HepG2 (cell line): Measurements from ENCODE around the gene ACRBP. TPM values are rescaled to one million over a fixed set of nuclear protein-coding genes. Genes with fewer than 3 reads are reported as not detected.

Source experiments
- ARNT ChIP-seq: fragments of 450-650 bp; IDR thresholded peaks from 2 replicates; pipeline ENCODE4 v1.6.1; 2017
- CBX5 ChIP-seq: sonication (generic); formaldehyde crosslinking; IDR thresholded peaks from 2 replicates; pipeline ENCODE4 v1.4.0; 2020; ENCODE audit warnings: missing genetic modification reagents, borderline replicate concordance
- CC2D1A ChIP-seq: sonication (generic); formaldehyde crosslinking; IDR thresholded peaks from 2 replicates; pipeline ENCODE4 v1.8.1; 2023; ENCODE audit warnings: mild to moderate bottlenecking, missing genetic modification reagents
- FOXM1 ChIP-seq: sonication (generic); formaldehyde crosslinking; IDR thresholded peaks from 2 replicates; pipeline ENCODE4 v1.5.0; 2020; ENCODE audit warnings: missing genetic modification reagents
- HOXD1 ChIP-seq: sonication (generic); formaldehyde crosslinking; IDR thresholded peaks from 2 replicates; pipeline ENCODE4 v1.5.0; 2020; ENCODE audit warnings: missing genetic modification reagents
- MBNL3 ChIP-seq: fragments of 250-450 bp; sonication (Bioruptor Pico); conservative IDR thresholded peaks from 2 replicates; pipeline ENCODE4 v1.8.0; 2022; ENCODE audit warnings: mild to moderate bottlenecking, inconsistent platforms
- NKX3-1 ChIP-seq: sonication (generic); formaldehyde crosslinking; IDR thresholded peaks from 2 replicates; pipeline ENCODE4 v1.5.0; 2020; ENCODE audit warnings: missing genetic modification reagents
- RBM39 ChIP-seq: fragments of 200-400 bp; formaldehyde crosslinking; IDR thresholded peaks from one replicate; pipeline ENCODE4 v1.6.1; 2018; ENCODE audit warnings: antibody characterized with exemption, mild to moderate bottlenecking, low read depth, low read length; ENCODE audit not compliant: poor library complexity, severe bottlenecking
- SRY ChIP-seq: sonication (generic); formaldehyde crosslinking; IDR thresholded peaks from 2 replicates; pipeline ENCODE4 v1.8.0; 2022; ENCODE audit warnings: mild to moderate bottlenecking, missing genetic modification reagents
- ZMYM3 ChIP-seq: sonication (generic); formaldehyde crosslinking; IDR thresholded peaks from 2 replicates; pipeline ENCODE4 v1.5.1; 2020; ENCODE audit warnings: mild to moderate bottlenecking, missing genetic modification reagents
- ZNF12 ChIP-seq: sonication (generic); formaldehyde crosslinking; IDR thresholded peaks from 2 replicates; pipeline ENCODE4 v1.5.0; 2020; ENCODE audit warnings: missing genetic modification reagents
- ZNF24 ChIP-seq: fragments of 450-650 bp; IDR thresholded peaks from 2 replicates; pipeline ENCODE4 v1.6.1; 2017; ENCODE audit warnings: antibody characterized with exemption, mild to moderate bottlenecking
- ZNF256 ChIP-seq: sonication (generic); formaldehyde crosslinking; conservative IDR thresholded peaks from 2 replicates; pipeline ENCODE4 v1.4.0; 2020; ENCODE audit warnings: missing genetic modification reagents
- ZNF263 ChIP-seq: sonication (generic); formaldehyde crosslinking; IDR thresholded peaks from 2 replicates; pipeline ENCODE4 v1.4.0; 2020; ENCODE audit warnings: missing genetic modification reagents
- ZNF510 ChIP-seq: sonication (generic); formaldehyde crosslinking; IDR thresholded peaks from 2 replicates; pipeline ENCODE4 v1.4.0; 2020; ENCODE audit warnings: low read depth, mild to moderate bottlenecking, missing genetic modification reagents
- ZNF562 ChIP-seq: sonication (generic); formaldehyde crosslinking; IDR thresholded peaks from 2 replicates; pipeline ENCODE4 v1.8.0; 2022; ENCODE audit warnings: missing genetic modification reagents, borderline replicate concordance
- ZNF709 ChIP-seq: sonication (generic); formaldehyde crosslinking; IDR thresholded peaks from 2 replicates; pipeline ENCODE4 v1.5.0; 2020; ENCODE audit warnings: mild to moderate bottlenecking, missing genetic modification reagents
- ZNF724P ChIP-seq: sonication (generic); formaldehyde crosslinking; IDR thresholded peaks from 2 replicates; pipeline ENCODE4 v1.8.0; 2022; ENCODE audit warnings: missing genetic modification reagents, borderline replicate concordance
- polyA plus RNA-seq, 8 experiments: library from polyadenylated mRNA; depleted of rRNA in 3 of 8; stranded (reverse) in 7 of 8; unstranded in 1 of 8; fragments of >200 nt; fragmentation: Illumina TruSeq in 4 of 8; extraction: Trizol in 4 of 8; gene quantifications; 2 replicates each; pipeline versions ENCODE4 v1.2.1 to v1.2.3, GENCODE V29; 2011 to 2016; ENCODE audit warnings: low read depth in 4 of 8, missing spikeins in 1 of 8, mixed read lengths in 1 of 8; ENCODE audit not compliant: insufficient read depth in 1 of 8
- total RNA-seq, 5 experiments: library from RNA; depleted of rRNA; stranded (reverse); fragments of >200 nt; fragmentation: Illumina TruSeq; extraction: Trizol; gene quantifications; 2 replicates each; pipeline ENCODE4 v1.2.3, GENCODE V29; 2016; ENCODE audit warnings: low read depth in 1 of 5
- TF ChIP-seq, protein P1 (sequence below): sonication (generic); formaldehyde crosslinking; IDR thresholded peaks from 2 replicates; pipeline ENCODE4 v1.5.0; 2020; ENCODE audit warnings: missing genetic modification reagents, mild to moderate bottlenecking, borderline replicate concordance
- TF ChIP-seq, protein P2 (sequence below): sonication (generic); formaldehyde crosslinking; IDR thresholded peaks from 2 replicates; pipeline ENCODE4 v1.4.0; 2020; ENCODE audit warnings: missing genetic modification reagents
- TF ChIP-seq, protein P3 (sequence below): sonication (generic); formaldehyde crosslinking; IDR thresholded peaks from 2 replicates; pipeline ENCODE4 v1.4.0; 2020; ENCODE audit warnings: missing genetic modification reagents, borderline replicate concordance
- TF ChIP-seq, protein P4 (sequence below): sonication (generic); formaldehyde crosslinking; IDR thresholded peaks from 2 replicates; pipeline ENCODE4 v1.9.0; 2021; ENCODE audit warnings: missing genetic modification reagents, mild to moderate bottlenecking, borderline replicate concordance

Gene ACRBP
- total and polyA plus RNA-seq, 2 of the 13 experiments (the other 11 are each of a cell fraction or from before 2014, with no cell fraction given) = 0.46 TPM; not detected in 1

DNA sequence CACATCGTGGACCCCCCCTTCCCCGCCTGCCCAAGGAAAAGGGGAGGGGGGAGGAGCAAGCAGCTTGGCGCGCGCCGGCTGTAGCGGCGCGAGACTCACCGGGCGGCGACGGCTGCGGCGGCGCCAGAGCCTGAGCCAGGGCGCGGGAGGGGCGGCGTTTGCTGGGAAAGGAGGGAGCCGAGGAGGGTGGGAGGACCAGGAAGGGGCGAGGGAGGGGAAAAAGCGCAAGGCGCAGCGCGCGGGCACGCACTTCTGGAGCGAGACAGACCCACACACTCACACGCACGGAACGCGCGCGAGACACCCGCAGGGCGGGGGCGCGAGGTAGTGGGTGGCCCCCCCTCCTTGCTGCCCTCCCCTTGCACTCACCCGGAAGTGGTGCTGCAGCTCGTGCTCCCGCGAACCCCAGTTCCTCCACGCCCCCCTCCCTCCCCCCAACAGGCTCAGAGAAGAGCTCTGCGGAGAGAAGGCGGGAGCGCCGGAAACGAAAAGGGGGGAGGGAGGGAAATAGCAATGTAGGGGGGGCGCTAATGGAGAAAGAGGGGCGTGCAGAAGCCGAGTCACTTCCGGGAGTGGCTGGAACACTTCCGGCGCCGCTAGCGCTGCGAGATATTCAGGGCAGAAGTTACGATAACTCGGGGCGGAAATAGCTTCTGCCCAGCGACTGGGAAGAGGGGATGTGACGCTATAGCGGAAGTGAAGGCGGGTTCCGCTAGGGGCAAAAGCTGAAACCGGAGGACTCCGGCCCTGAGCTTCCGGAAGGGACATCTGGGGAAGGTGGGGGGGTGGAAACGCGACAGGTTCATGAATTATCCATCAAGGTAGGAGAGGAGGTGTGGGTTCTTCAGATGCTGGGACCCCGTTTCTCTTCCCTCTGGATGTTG lies 42.0 kb upstream of the ACRBP start, which contains the start of gene ZNF384 (continued):
- TF ChIP-seq, protein P1, sequence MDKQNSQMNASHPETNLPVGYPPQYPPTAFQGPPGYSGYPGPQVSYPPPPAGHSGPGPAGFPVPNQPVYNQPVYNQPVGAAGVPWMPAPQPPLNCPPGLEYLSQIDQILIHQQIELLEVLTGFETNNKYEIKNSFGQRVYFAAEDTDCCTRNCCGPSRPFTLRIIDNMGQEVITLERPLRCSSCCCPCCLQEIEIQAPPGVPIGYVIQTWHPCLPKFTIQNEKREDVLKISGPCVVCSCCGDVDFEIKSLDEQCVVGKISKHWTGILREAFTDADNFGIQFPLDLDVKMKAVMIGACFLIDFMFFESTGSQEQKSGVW = no peak
- TF ChIP-seq, protein P2, sequence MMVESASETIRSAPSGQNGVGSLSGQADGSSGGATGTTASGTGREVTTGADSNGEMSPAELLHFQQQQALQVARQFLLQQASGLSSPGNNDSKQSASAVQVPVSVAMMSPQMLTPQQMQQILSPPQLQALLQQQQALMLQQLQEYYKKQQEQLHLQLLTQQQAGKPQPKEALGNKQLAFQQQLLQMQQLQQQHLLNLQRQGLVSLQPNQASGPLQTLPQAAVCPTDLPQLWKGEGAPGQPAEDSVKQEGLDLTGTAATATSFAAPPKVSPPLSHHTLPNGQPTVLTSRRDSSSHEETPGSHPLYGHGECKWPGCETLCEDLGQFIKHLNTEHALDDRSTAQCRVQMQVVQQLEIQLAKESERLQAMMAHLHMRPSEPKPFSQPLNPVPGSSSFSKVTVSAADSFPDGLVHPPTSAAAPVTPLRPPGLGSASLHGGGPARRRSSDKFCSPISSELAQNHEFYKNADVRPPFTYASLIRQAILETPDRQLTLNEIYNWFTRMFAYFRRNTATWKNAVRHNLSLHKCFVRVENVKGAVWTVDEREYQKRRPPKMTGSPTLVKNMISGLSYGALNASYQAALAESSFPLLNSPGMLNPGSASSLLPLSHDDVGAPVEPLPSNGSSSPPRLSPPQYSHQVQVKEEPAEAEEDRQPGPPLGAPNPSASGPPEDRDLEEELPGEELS (CRISPR knock-in tag) = no peak; the same call in 1 of the 2 replicates
- TF ChIP-seq ZNF24 (no peak), CBX5 (peak; percentile 16; the same call in 1 of the 2 replicates), SRY (CRISPR knock-in tag) (peak; percentile 57; the same call in 1 of the 2 replicates), CC2D1A (CRISPR knock-in tag) (no peak), MBNL3 (no peak), ZNF263 (peak; percentile 79; the same call in 1 of the 2 replicates), ZNF510 (0 out of 2 replicates have a peak, but pooled peaks have one; percentile 40), ZMYM3 (CRISPR knock-in tag) (no peak), FOXM1 (CRISPR knock-in tag) (no peak), ARNT (no peak), HOXD1 (no peak), RBM39 (peak; percentile 74), ZNF724P (CRISPR knock-in tag) (no peak), ZNF562 (CRISPR knock-in tag) (no peak), ZNF709 (CRISPR knock-in tag) (no peak), ZNF256 (CRISPR knock-in tag) (no peak), NKX3-1 (CRISPR knock-in tag) (no peak), ZNF12 (CRISPR knock-in tag) (no peak)
- TF ChIP-seq, protein P3, sequence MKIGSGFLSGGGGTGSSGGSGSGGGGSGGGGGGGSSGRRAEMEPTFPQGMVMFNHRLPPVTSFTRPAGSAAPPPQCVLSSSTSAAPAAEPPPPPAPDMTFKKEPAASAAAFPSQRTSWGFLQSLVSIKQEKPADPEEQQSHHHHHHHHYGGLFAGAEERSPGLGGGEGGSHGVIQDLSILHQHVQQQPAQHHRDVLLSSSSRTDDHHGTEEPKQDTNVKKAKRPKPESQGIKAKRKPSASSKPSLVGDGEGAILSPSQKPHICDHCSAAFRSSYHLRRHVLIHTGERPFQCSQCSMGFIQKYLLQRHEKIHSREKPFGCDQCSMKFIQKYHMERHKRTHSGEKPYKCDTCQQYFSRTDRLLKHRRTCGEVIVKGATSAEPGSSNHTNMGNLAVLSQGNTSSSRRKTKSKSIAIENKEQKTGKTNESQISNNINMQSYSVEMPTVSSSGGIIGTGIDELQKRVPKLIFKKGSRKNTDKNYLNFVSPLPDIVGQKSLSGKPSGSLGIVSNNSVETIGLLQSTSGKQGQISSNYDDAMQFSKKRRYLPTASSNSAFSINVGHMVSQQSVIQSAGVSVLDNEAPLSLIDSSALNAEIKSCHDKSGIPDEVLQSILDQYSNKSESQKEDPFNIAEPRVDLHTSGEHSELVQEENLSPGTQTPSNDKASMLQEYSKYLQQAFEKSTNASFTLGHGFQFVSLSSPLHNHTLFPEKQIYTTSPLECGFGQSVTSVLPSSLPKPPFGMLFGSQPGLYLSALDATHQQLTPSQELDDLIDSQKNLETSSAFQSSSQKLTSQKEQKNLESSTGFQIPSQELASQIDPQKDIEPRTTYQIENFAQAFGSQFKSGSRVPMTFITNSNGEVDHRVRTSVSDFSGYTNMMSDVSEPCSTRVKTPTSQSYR = peak; percentile 76
- TF ChIP-seq, protein P4, sequence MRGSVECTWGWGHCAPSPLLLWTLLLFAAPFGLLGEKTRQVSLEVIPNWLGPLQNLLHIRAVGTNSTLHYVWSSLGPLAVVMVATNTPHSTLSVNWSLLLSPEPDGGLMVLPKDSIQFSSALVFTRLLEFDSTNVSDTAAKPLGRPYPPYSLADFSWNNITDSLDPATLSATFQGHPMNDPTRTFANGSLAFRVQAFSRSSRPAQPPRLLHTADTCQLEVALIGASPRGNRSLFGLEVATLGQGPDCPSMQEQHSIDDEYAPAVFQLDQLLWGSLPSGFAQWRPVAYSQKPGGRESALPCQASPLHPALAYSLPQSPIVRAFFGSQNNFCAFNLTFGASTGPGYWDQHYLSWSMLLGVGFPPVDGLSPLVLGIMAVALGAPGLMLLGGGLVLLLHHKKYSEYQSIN (CRISPR knock-in tag) = no peak
